Ovary (tissue), 9 donors: Measurements from ENCODE around the gene SLC39A12. TPM values are rescaled to one million over a fixed set of nuclear protein-coding genes. Genes with fewer than 3 reads are reported as not detected.

Experiments
- DNase-seq, 5 donors: peaks; one replicate each; pipeline ENCODE4 v3.0.0-alpha.2; 2019 to 2020
- H3K27ac ChIP-seq, 2 donors: fragments of 200-600 bp; one replicate each; pipeline versions ENCODE4 v1.5.1 to v1.8.0; 2019 to 2022
- H3K27me3 ChIP-seq: fragments of 200-600 bp; one replicate; pipeline ENCODE4 v1.8.0; 2022
- H3K36me3 ChIP-seq: fragments of 200-600 bp; sonication (generic); one replicate; pipeline ENCODE4 v1.5.1; 2019
- H3K4me1 ChIP-seq: one replicate; pipeline ENCODE4 v1.8.1; 2013; ENCODE audit warnings: mild to moderate bottlenecking, moderate library complexity; ENCODE audit not compliant: insufficient read depth
- H3K4me3 ChIP-seq: fragments of 200-600 bp; sonication (generic); one replicate; pipeline ENCODE4 v1.5.1; 2017
- H3K9me3 ChIP-seq, 2 donors: fragments of 200-600 bp in 1 of 2; sonication (generic) in 1 of 2; one replicate each; pipeline versions ENCODE4 v1.5.1 to v1.8.1; 2013 to 2019; ENCODE audit warnings: mild to moderate bottlenecking in 1 of 2, moderate library complexity in 1 of 2
- CTCF ChIP-seq, 3 donors: fragments of 450-650 bp in 2 of 3; fragments of 200-600 bp in 1 of 3; IDR thresholded peaks; one replicate each; pipeline versions ENCODE4 v1.5.1 to v1.8.0; 2016 to 2022; ENCODE audit warnings: antibody characterized with exemption in 3 of 3, mild to moderate bottlenecking in 1 of 3
- EP300 ChIP-seq: sonication (generic); formaldehyde crosslinking; IDR thresholded peaks from one replicate; pipeline ENCODE4 v1.6.1; 2017; ENCODE audit warnings: antibody characterized with exemption
- POLR2A ChIP-seq: fragments of 450-650 bp; IDR thresholded peaks from one replicate; pipeline ENCODE4 v1.6.1; 2017; ENCODE audit warnings: antibody characterized with exemption, mild to moderate bottlenecking, moderate library complexity
- WGBS, 3 donors: extraction: QIAGEN DNeasy Blood & Tissue Kit in 1 of 3; methylation state at CpG; one replicate each; pipeline versions ENCODE4 v1.1.5 to v1.1.7; 2013 to 2017; 5-methylcytosine and 5-hydroxymethylcytosine counted together
- intact Hi-C, 4 donors: fragments of 100-400 bp; cut with DNase I; formaldehyde crosslinking; loops; one replicate each; pipeline versions ENCODE4 v1.11.0 to v1.15.1; 2022 to 2023
- polyA plus RNA-seq, 2 donors: library from polyadenylated mRNA; stranded (reverse); fragments of 200-250 nt in 1 of 2; fragments of 350-450 nt in 1 of 2; fragmentation: Illumina TruSeq in 1 of 2; extraction: RNeasy Lipid Tissue Mini Kit (QIAGEN cat#74804) in 1 of 2; gene quantifications; one replicate each; pipeline ENCODE4 v1.2.3, GENCODE V29; 2013 to 2014
- total RNA-seq, 7 donors: library from RNA; depleted of rRNA in 2 of 7; stranded (reverse); fragments of >200 nt in 2 of 7; fragmentation: NEBNext Ultra II Directional in 3 of 7; extraction: Animal tissue kit (Norgen Biotek cat#: 25700) in 3 of 7; gene quantifications; one replicate each; pipeline versions ENCODE4 v1.1.0 to v1.2.4, GENCODE V29; 2016 to 2023
- donor health status: DM: no; HTN: no; CAD: no; lungs with moderate emphysema.
- donor health status: DM: no; HTN: no; CAD: no.
- donor health status: Bipolar disorder and iron deficiency.
- donor health status: DM: yes; HTN: yes; CAD: no.
- donor health status: DM: no; HTN: no; CAD: no.
- donor health status: DM: yes; HTN: yes; CAD: no.

SLC39A12 gene
- total and polyA plus RNA-seq, 9 donors, result 0.02 TPM; not detected in 8

DNA sequence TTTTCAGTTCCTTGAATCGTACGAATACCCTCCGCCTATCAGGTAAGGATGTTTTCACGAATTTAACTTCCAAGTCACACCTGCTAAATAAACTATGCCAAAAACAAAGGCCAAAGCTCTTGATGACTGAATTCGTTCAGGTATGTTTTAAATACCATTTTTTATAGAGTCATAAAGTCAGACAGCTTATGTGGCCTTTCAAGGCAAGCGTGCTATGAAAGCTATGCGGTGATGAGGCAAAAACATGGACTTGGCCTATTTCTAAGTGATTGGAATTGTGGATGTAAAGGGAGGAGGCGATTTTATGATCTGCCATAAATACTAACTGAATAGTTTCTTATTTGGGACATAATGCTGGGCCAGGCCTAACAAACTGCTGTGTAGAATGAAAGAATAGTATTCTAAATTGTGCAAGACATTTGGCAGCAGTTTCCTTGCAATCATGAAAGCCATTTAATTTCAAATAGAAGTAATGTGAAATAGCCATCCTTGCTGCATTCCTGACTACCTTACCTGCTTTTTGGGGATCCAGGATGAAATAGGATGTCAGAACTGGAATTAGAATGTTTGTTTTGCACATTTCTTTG, 14.0 kb downstream of the SLC39A12 start:
- TF ChIP-seq POLR2A (no peak), CTCF (IDR thresholded peaks at IDR 0.05) (no peak), EP300 (no peak)
- Histone ChIP-seq H3K36me3 (no peaks in the 10 kb centered on the region), H3K9me3 (no peaks in the 10 kb centered on the region), H3K4me1 (no peaks in the 10 kb centered on the region), H3K27me3 (no peaks in the 10 kb centered on the region), H3K4me3 (no peak overlapping the region), H3K27ac (no peak overlapping the region)
- no peak for DNase-seq
- intact Hi-C loops, result no loop called here
- WGBS, 3 donors, result 78 to 92% (median 90%) methylated on average over 8 of the region's 8 CpGs

GRCh38 chr10:17974505-17974904, 22.8 kb downstream of the SLC39A12 start:
- H3K4me3 ChIP-seq, result no peak overlapping the region
- intact Hi-C loops, result no loop called here
- TF ChIP-seq EP300 (no peak), CTCF (IDR thresholded peaks at IDR 0.05) (no peak), POLR2A (no peak)
- WGBS, 3 donors, result 84 to 96% (median 93%) methylated on average over 3 of the region's 3 CpGs
- no peaks in the 10 kb centered on the region for H3K27me3 ChIP-seq
- no peaks in the 10 kb centered on the region for H3K4me1 ChIP-seq
- no peak for DNase-seq
- no peak overlapping the region for H3K27ac ChIP-seq
- no peaks in the 10 kb centered on the region for H3K9me3 ChIP-seq
- H3K36me3 ChIP-seq, result no peaks in the 10 kb centered on the region

DNA sequence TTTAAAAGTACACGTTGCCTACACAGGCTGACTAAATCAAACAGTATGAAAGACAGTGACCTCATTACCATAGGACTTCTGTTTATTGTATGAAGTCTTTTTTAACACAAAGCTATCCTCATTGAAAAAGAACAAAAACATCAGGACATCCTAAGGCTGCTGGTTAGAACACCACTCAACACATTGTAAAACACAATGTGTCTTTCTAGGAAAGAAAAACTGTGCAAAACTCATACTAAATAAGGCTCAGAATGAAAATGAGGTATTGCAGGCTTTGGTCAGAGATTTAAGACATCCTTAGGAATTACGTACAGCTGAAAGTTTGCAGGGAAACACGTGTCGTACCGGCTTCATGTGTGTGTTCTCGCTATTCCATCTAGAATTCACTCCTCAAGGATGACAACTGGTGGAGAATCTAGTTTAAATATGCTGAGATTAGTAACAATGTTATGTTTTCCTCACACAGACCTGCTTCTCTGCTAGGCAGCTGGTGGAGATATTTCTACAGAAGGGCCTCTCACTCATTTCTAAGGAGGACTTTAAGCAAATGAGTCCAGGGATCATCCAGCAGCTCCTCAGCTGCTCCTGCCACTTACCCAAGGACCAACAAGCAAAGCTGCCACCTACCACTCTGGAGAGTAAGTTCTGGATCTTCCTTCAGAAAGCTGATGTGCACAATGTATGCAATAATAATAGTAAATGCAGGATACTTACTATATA, 29.3 kb downstream of the SLC39A12 start:
- H3K27ac ChIP-seq, result no peak overlapping the region
- intact Hi-C loops, result no loop called here
- H3K9me3 ChIP-seq, result no peaks in the 10 kb centered on the region
- WGBS, 3 donors, result 80 to 87% (median 83%) methylated on average over 6 of the region's 6 CpGs
- H3K27me3 ChIP-seq, result no peaks in the 10 kb centered on the region
- no peak for TF ChIP-seq POLR2A
- TF ChIP-seq CTCF (IDR thresholded peaks at IDR 0.05), result no peak
- TF ChIP-seq EP300, result no peak
- no peak overlapping the region for H3K4me3 ChIP-seq
- no peaks in the 10 kb centered on the region for H3K4me1 ChIP-seq
- no peaks in the 10 kb centered on the region for H3K36me3 ChIP-seq
- DNase-seq, result no peak

DNA sequence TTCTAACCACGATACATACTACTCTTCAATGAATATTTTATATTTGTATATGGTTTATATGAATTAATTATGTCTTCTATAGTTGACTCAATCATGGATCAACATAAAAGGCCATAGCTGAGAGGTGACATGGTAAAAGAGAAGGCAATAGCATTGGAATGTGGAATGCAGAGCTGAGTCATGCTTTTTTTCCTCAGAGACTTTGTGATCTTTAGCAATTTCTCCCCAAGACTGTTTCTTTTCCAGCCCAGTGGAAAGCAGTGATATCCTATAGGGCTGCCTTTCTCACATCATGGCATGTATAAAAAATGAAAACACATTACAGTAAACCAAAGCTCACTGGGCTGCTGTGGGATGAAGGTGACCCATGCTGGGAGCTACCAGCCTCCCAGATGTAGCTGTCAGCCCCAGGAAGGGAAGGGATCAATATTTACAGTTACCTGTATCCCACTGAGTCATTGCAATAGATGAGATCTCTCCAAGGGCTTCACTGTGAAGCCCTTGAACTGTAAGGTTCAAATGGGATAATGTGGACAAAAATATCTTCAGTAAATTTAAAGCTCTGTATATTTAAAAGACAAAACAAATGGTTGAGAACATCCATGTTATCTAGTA, 30.2 kb downstream of the SLC39A12 start:
- H3K4me3 ChIP-seq, result no peak overlapping the region
- TF ChIP-seq CTCF (IDR thresholded peaks at IDR 0.05) (no peak), EP300 (no peak)
- H3K9me3 ChIP-seq, result no peaks in the 10 kb centered on the region
- no peaks in the 10 kb centered on the region for H3K27me3 ChIP-seq
- intact Hi-C loops, result no loop called here
- H3K4me1 ChIP-seq, result no peaks in the 10 kb centered on the region
- 92 to 98% (median 94%) methylated on average over 1 of the region's 1 CpG for WGBS, 3 donors
- H3K36me3 ChIP-seq, result no peaks in the 10 kb centered on the region
- no peak overlapping the region for H3K27ac ChIP-seq
- DNase-seq, result no peak
